HG02678 (cell line): Measurements from ENCODE around the gene DPPA2.

Experiments used
- ATAC-seq: cut with Tn5 transposase; IDR thresholded peaks from one replicate; pipeline ENCODE4 v1.9.1; 2021; ENCODE audit warnings: mild to moderate bottlenecking, moderate library complexity; ENCODE audit not compliant: unreplicated experiment

The DPPA2 gene

DNA sequence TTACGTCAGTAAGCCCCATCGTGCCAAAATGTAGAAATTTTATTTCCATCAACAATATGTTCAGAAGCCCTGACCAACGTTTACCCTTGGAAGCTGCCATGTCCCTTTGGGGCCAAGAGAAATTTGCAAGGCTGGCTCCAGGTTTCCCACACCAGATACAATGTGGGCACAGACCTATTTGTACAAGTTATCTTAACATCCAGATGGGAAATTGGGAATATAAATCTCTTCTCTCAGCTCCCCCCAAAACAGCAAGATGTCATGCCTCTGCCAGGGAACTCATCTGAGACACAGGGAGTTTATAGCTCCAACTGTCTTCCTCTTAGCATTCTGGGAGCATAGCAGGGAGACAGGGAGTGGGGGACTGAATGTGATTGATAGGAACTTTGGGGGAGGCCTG is 9.3 kb upstream of the DPPA2 start:
- ATAC-seq = no peak

- no peak for ATAC-seq
Observed at GRCh38 chr3:109325109-109325508, 8.8 kb upstream of the DPPA2 start.

DNA sequence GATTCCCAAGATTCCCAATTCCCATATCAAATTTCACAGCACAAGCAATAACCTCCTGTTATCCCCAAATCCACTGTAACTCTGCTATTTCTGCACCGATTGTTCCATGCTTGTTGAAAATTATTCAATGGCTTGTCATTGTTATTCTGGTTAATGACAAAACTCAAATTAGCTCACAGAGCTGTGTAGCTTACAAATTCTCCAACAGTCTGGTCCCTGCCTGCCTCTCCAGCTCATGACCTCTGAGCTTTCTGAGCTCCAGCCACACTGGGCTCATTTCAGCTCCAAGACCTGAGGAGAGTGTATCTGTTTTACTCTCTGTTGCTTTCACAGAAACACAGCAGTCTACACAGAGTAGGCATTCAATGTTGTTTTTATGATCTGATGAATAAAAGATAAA is 3.3 kb downstream of the DPPA2 start:
- no peak for ATAC-seq

GRCh38 chr3:109297496-109297895 is 18.8 kb downstream of the DPPA2 start:
- ATAC-seq = no peak

DNA sequence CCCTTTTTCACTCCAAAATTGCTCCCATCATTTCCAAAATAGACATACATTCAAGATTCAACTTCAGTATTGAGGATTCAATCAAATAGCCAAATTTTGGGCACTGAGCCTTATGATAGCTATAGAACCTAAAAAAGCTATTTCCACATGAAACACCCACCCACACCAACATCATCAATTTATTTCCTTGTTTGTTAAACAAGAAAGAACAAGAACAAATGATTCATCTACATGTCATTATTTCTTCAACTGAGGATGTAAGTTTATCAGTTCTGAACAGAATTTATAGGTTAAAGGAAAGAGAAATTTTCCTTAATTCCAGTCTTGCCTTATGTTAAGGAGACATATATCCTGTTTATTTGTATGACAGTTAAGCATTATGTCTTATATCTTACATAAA is 32.2 kb downstream of the DPPA2 start:
- ATAC-seq = no peak

DNA sequence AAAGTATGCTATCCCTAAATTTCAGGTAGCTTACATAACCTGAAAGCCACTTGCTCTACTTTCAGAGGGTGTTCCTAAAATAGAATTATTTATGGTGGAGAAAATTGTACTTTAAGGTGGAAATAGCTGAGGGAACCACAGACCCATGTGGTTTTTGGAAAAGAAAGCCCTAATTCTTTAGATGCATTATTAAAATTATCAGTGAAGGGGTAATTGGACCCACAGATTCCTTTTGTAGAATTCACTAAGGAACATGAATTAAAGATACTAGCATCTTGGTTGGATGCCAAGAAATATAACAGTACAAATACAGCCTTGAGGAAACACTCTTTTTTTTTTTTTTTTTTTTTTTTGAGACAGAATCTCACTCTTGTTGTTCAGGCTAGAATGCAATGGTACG is 37.8 kb downstream of the DPPA2 start:
- ATAC-seq = no peak

DNA sequence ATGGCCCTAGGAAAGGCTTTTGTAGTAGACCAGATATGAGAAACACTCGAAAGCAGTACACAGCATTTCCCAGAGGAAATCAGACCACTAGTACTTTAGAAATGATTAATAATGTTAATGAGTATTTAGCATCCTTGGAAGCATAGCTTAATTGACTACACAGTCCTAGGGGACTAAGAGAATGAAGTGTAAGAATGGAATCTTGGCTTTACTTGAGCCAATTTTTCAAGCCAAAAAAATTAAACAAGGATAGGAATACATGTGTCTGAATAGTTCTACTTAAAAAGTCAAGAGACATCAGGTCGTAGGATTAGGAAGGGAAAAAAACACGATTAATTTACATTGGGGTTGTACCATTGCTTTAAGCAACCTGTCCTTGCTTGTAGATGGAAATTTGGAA is 38.2 kb downstream of the DPPA2 start:
- ATAC-seq = no peak

DNA sequence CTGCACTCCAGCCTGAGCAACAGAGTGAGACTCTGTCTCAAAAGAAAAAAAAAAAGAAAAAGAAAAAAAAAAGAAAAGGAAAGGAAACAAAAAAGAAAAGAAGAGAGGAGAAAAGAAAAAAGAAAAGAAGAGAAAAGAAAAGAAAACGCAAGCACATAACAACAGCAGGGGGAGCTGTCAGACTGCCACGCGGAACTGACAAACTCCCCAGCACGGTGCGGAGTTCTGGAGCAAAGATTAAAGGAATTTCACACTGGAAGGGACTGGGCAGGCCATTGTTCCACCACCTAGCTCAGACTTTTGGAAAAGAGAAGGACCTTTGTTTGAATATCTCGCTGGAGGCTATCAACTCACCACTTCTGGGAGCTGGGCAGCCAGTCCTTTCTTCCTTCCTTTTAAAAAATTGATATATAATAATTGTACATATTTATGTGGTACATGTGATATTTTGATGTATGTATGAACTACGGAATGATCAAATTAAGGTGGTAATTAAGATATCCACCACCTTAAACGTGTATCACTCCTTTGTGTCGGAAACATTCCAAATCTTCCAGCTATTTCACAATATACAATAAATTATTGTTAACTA is 40.5 kb downstream of the DPPA2 start:
- no peak for ATAC-seq

- no peak for ATAC-seq
Observed at GRCh38 chr3:109270779-109271178, 45.5 kb downstream of the DPPA2 start.

- ATAC-seq = no peak
Observed at GRCh38 chr3:109269577-109270275, 46.6 kb downstream of the DPPA2 start.

GRCh38 chr3:109268181-109268580 is 48.1 kb downstream of the DPPA2 start:
- ATAC-seq = no peak

DNA sequence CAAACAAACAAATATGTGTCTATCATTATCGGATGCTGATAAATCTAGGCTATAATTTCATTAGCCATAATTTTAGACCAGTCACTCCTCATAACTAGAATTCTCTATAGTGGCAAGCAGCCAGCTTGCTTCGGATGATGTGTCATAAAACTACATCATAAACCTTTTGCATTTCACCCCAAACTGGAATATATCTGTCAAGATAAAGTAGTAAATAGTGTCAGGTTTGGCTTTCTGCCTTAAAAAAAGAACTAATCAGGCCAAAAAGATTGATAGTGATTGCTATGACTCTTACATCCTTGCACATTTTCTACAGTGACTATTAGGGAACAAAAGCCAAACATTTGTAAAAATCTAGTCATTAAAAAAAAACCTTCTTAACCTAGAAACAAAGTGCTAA is 51.0 kb downstream of the DPPA2 start:
- no peak for ATAC-seq

DNA sequence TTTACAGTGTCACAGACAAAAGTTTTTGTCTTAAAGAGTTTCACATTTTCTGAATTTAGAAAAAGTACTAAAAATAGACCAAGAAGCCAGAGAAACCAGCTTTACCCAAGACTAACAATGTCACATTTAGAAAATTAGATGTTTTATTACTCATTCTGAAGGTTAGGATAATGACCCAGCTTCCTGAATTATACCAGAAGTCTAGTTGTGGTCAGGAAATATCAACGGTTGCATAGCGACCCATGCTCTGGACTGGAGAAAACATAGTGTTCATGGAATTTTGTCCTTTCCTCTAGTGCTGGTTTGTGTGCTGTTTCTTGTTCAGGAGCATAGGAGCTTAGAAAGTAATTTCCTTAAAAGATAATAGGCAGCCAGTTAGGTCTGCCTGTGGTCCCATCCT is 59.0 kb downstream of the DPPA2 start:
- no peak for ATAC-seq

DNA sequence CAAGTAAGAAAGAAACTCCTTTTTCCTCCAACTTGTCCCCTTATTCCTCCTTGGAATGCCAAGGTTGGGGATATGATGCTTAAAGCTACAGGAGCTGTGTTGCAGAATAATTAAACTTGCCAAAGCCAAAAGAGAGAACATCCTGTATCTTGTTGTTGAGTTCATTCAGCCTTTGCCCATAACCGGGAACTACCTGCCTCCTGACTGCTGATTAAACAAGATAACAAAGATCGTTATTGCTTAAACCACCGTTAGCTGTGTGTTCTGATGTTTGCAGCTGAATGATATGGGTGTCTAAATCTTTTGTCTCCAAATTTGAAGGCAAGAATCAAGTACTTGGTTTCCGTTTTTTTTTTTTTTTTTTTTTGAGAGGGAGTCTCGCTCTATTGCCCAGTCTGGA is 61.5 kb downstream of the DPPA2 start:
- ATAC-seq = no peak

DNA sequence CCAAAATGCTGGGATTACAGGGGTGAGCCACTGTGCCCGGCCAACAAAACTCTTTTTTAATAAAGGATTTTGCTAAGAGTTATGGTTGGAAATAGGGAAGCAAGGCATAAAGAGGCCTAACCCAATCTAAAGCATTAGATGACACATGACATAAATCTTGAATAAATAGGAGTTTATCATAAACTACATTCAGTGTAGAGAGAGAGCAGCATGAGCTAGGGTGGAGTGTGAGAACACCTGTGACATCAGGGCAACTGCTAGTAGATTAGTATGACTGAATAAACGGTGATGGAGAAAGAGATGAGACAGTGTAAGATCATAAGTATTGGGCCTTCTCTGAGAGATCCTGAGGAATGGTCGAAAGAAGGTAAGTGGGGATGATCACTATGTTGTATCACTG is 63.7 kb downstream of the DPPA2 start:
- ATAC-seq = no peak
